ENCODE data around the gene MYOZ1.

The MYOZ1 gene

GRCh38 chr10:73593812-73594211 is 47.5 kb downstream of the MYOZ1 start:
- H3K9ac ChIP-seq (ENCODE audit: low read length) = no peak overlapping the region
- no peak overlapping the region for H3K4me3 ChIP-seq (ENCODE audit: insufficient read depth, low read length, poor library complexity, severe bottlenecking)
- TF ChIP-seq CTCF (IDR thresholded peaks at IDR 0.05; ENCODE audit: insufficient read depth, low read length, poor library complexity, severe bottlenecking) (no peak), EZH2phosphoT487 (conservative IDR thresholded peaks at IDR 0.05; ENCODE audit: low read length) (no peak)
- no peaks in the 10 kb centered on the region for H4K20me1 ChIP-seq (ENCODE audit: low read depth, low read length)
- no peaks in the 10 kb centered on the region for H3K27me3 ChIP-seq (ENCODE audit: low read length)
- no peaks in the 10 kb centered on the region for H3K36me3 ChIP-seq (ENCODE audit: low read length)
- no peaks in the 10 kb centered on the region for H3K9me2 ChIP-seq (replicated peaks; ENCODE audit: insufficient read depth, low read length)
- no peak overlapping the region for H2AFZ ChIP-seq (ENCODE audit: low read depth, low read length, severe bottlenecking)
- no peak overlapping the region for H3K27ac ChIP-seq (ENCODE audit: low read depth, low read length)
- H3K79me2 ChIP-seq (ENCODE audit: insufficient read depth, low read length) = no peaks in the 10 kb centered on the region
- H3K9me3 ChIP-seq (ENCODE audit: insufficient read depth, low read length) = no peaks in the 10 kb centered on the region
- no peak overlapping the region for H3K4me2 ChIP-seq (ENCODE audit: low read depth, low read length, poor library complexity, severe bottlenecking)
- H3F3A ChIP-seq (ENCODE audit: insufficient read depth) = no peaks in the 10 kb centered on the region

GRCh38 chr10:73593110-73593509 is 48.2 kb downstream of the MYOZ1 start:
- H3K4me3 ChIP-seq (ENCODE audit: insufficient read depth, low read length, poor library complexity, severe bottlenecking) = no peak overlapping the region

GRCh38 chr10:73591935-73592699 is 49.2 kb downstream of the MYOZ1 start:
- H3K27ac ChIP-seq (ENCODE audit: low read depth, low read length) = no peak overlapping the region
- no peaks in the 10 kb centered on the region for H4K20me1 ChIP-seq (ENCODE audit: low read depth, low read length)
- no peak for TF ChIP-seq EZH2phosphoT487 (conservative IDR thresholded peaks at IDR 0.05; ENCODE audit: low read length)
- no peak for TF ChIP-seq CTCF (IDR thresholded peaks at IDR 0.05; ENCODE audit: insufficient read depth, low read length, poor library complexity, severe bottlenecking)
- H3K36me3 ChIP-seq (ENCODE audit: low read length) = no peaks in the 10 kb centered on the region
- no peaks in the 10 kb centered on the region for H3F3A ChIP-seq (ENCODE audit: insufficient read depth)
- no peaks in the 10 kb centered on the region for H3K9me2 ChIP-seq (replicated peaks; ENCODE audit: insufficient read depth, low read length)
- no peaks in the 10 kb centered on the region for H3K9me3 ChIP-seq (ENCODE audit: insufficient read depth, low read length)
- H3K27me3 ChIP-seq (ENCODE audit: low read length) = no peaks in the 10 kb centered on the region
- no peak overlapping the region for H2AFZ ChIP-seq (ENCODE audit: low read depth, low read length, severe bottlenecking)
- H3K4me2 ChIP-seq (ENCODE audit: low read depth, low read length, poor library complexity, severe bottlenecking) = no peak overlapping the region
- no peak overlapping the region for H3K4me3 ChIP-seq (ENCODE audit: insufficient read depth, low read length, poor library complexity, severe bottlenecking)
- no peaks in the 10 kb centered on the region for H3K79me2 ChIP-seq (ENCODE audit: insufficient read depth, low read length)
- no peak overlapping the region for H3K9ac ChIP-seq (ENCODE audit: low read length)

More at GRCh38 chr10:73593110-73593509, 48.2 kb downstream of the MYOZ1 start:
- no peaks in the 10 kb centered on the region for H3K9me3 ChIP-seq (ENCODE audit: insufficient read depth, low read length)
- no peaks in the 10 kb centered on the region for H3K36me3 ChIP-seq (ENCODE audit: low read length)
- H4K20me1 ChIP-seq (ENCODE audit: low read depth, low read length) = no peaks in the 10 kb centered on the region
- H2AFZ ChIP-seq (ENCODE audit: low read depth, low read length, severe bottlenecking) = no peak overlapping the region
- H3F3A ChIP-seq (ENCODE audit: insufficient read depth) = no peaks in the 10 kb centered on the region
- no peaks in the 10 kb centered on the region for H3K9me2 ChIP-seq (replicated peaks; ENCODE audit: insufficient read depth, low read length)
- H3K79me2 ChIP-seq (ENCODE audit: insufficient read depth, low read length) = no peaks in the 10 kb centered on the region
- TF ChIP-seq EZH2phosphoT487 (conservative IDR thresholded peaks at IDR 0.05; ENCODE audit: low read length) (no peak), CTCF (IDR thresholded peaks at IDR 0.05; ENCODE audit: insufficient read depth, low read length, poor library complexity, severe bottlenecking) (no peak)
- no peak overlapping the region for H3K9ac ChIP-seq (ENCODE audit: low read length)
- H3K4me2 ChIP-seq (ENCODE audit: low read depth, low read length, poor library complexity, severe bottlenecking) = no peak overlapping the region
- no peak overlapping the region for H3K27ac ChIP-seq (ENCODE audit: low read depth, low read length)
- no peaks in the 10 kb centered on the region for H3K27me3 ChIP-seq (ENCODE audit: low read length)

Data from SU-DHL-6 (cell line).